Astrocyte (in vitro differentiated cells and primary cell): ENCODE data around the gene DOCK11.

Experiments
- CTCF ChIP-seq: IDR thresholded peaks from 2 replicates; pipeline ENCODE4 v1.5.1; 2011; ENCODE audit warnings: low read depth, mild to moderate bottlenecking, inconsistent platforms, low read length, moderate library complexity; ENCODE audit not compliant: insufficient read depth
- EZH2 ChIP-seq: IDR thresholded peaks from 2 replicates; pipeline ENCODE4 v1.6.1; 2012; ENCODE audit warnings: mild to moderate bottlenecking, low read length, inconsistent platforms; ENCODE audit not compliant: insufficient read depth

DNA sequence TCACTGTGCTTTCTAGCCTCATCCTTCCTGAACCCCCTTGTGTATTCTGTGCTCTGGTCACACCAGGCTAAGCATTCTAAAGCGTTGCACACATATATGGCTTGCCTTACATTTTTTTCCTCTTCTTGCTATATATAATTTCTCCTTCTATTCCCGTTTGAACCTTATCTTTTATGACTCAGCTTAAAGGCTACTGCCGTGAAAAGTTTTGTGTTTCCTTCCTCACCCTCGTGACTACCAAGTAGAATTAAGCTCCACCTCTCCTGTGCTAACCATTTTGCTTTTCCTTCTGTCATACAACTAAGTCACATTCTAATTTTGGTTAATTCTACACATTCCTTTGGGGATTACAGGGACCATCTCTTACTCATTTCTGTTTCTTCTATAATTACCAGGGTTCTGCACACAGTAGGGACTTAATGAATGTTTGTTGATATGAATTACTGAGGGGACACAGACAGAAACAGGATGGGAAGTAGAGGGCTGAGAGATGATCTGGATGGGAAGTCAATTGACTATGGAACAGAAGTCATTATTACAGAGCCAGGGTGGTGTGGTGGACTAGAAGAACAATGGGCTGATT lies 67.1 kb downstream of the DOCK11 start:
- TF ChIP-seq EZH2 (no peak), CTCF (no peak)
